Osteocyte (in vitro differentiated cells): ENCODE results near the gene SUSD3. TPM values are rescaled to one million over a fixed set of nuclear protein-coding genes. Genes with fewer than 3 reads are reported as not detected.

Source experiments
- DNase-seq: peaks from one replicate; pipeline ENCODE4 v3.0.0; 2021; ENCODE audit warnings: mixed read lengths; ENCODE audit not compliant: unreplicated experiment; ENCODE audit errors: extremely low spot score
- H3K27ac Mint-ChIP-seq: one replicate; pipeline ENCODE4 v1.8.0; 2021; ENCODE audit warnings: mild to moderate bottlenecking, mixed read lengths; ENCODE audit not compliant: unreplicated experiment
- H3K27me3 Mint-ChIP-seq: one replicate; pipeline ENCODE4 v1.8.0; 2021; ENCODE audit warnings: mixed read lengths; ENCODE audit not compliant: unreplicated experiment
- H3K36me3 Mint-ChIP-seq: one replicate; pipeline ENCODE4 v1.8.0; 2021; ENCODE audit warnings: mixed read lengths; ENCODE audit not compliant: unreplicated experiment
- H3K4me1 Mint-ChIP-seq: one replicate; pipeline ENCODE4 v1.8.0; 2021; ENCODE audit warnings: mixed read lengths; ENCODE audit not compliant: unreplicated experiment
- H3K4me3 Mint-ChIP-seq: one replicate; pipeline ENCODE4 v1.8.0; 2021; ENCODE audit warnings: mild to moderate bottlenecking, moderate library complexity, mixed read lengths; ENCODE audit not compliant: unreplicated experiment
- H3K9me3 Mint-ChIP-seq: one replicate; pipeline ENCODE4 v1.8.0; 2021; ENCODE audit warnings: mixed read lengths; ENCODE audit not compliant: unreplicated experiment
- total RNA-seq: library from RNA; stranded (reverse); gene quantifications from 2 replicates; pipeline ENCODE4 v1.2.1, GENCODE V29; 2021
- TF ChIP-seq, protein P1 (sequence below): fragments of 200-600 bp; sonication (generic); IDR thresholded peaks from 2 replicates; pipeline ENCODE4 v1.5.0; 2021; ENCODE audit warnings: antibody characterized with exemption, mild to moderate bottlenecking, moderate library complexity

Gene SUSD3
- total RNA-seq, 1 donor from 2014 or later = not detected

- TF ChIP-seq, protein P1, sequence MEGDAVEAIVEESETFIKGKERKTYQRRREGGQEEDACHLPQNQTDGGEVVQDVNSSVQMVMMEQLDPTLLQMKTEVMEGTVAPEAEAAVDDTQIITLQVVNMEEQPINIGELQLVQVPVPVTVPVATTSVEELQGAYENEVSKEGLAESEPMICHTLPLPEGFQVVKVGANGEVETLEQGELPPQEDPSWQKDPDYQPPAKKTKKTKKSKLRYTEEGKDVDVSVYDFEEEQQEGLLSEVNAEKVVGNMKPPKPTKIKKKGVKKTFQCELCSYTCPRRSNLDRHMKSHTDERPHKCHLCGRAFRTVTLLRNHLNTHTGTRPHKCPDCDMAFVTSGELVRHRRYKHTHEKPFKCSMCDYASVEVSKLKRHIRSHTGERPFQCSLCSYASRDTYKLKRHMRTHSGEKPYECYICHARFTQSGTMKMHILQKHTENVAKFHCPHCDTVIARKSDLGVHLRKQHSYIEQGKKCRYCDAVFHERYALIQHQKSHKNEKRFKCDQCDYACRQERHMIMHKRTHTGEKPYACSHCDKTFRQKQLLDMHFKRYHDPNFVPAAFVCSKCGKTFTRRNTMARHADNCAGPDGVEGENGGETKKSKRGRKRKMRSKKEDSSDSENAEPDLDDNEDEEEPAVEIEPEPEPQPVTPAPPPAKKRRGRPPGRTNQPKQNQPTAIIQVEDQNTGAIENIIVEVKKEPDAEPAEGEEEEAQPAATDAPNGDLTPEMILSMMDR = no peak
- Mint-ChIP-seq H3K36me3 (no peaks in the 10 kb centered on the region), H3K9me3 (no peaks in the 10 kb centered on the region), H3K4me3 (no peak overlapping the region), H3K27ac (no peak overlapping the region), H3K27me3 (no peaks in the 10 kb centered on the region), H3K4me1 (no peaks in the 10 kb centered on the region)
- no peak for DNase-seq
Measured at GRCh38 chr9:93076792-93077128, 18.3 kb downstream of the SUSD3 start.

- Mint-ChIP-seq H3K4me1 (no peaks in the 10 kb centered on the region), H3K4me3 (no peak overlapping the region), H3K27ac (no peak overlapping the region), H3K9me3 (no peaks in the 10 kb centered on the region), H3K27me3 (no peaks in the 10 kb centered on the region), H3K36me3 (no peaks in the 10 kb centered on the region)
- no peak for DNase-seq
- TF ChIP-seq, protein P1 = no peak
Measured at GRCh38 chr9:93077367-93077766, 18.9 kb downstream of the SUSD3 start.

DNA sequence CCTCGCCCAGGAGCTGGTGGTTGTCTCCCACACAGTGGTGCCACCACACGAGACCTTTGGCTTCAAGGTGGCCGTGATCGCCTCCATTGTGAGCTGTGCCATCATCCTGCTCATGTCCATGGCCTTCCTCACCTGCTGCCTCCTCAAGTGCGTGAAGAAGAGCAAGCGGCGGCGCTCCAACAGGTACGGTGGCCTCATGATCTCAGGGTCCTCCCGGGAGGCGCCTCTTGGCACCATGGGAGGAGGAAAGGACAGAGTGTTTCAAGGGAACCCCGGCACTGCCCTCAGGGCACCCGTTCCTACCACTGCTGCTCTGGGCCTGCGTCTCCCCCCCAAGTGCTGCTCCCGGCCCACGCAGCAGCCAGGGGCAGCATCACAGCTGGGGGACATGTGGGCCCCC, 19.3 kb downstream of the SUSD3 start:
- H3K9me3 Mint-ChIP-seq = no peaks in the 10 kb centered on the region
- no peaks in the 10 kb centered on the region for H3K27me3 Mint-ChIP-seq
- no peak overlapping the region for H3K4me3 Mint-ChIP-seq
- no peak overlapping the region for H3K27ac Mint-ChIP-seq
- no peak for DNase-seq
- H3K4me1 Mint-ChIP-seq = no peaks in the 10 kb centered on the region
- no peaks in the 10 kb centered on the region for H3K36me3 Mint-ChIP-seq
- TF ChIP-seq, protein P1 = no peak

GRCh38 chr9:93079371-93079770, 20.9 kb downstream of the SUSD3 start:
- DNase-seq = no peak
- Mint-ChIP-seq H3K36me3 (no peaks in the 10 kb centered on the region), H3K27me3 (no peaks in the 10 kb centered on the region), H3K9me3 (no peaks in the 10 kb centered on the region), H3K4me3 (no peak overlapping the region), H3K4me1 (no peaks in the 10 kb centered on the region), H3K27ac (no peak overlapping the region)
- TF ChIP-seq, protein P1 = no peak

- Mint-ChIP-seq H3K9me3 (no peaks in the 10 kb centered on the region), H3K27ac (no peak overlapping the region), H3K36me3 (no peaks in the 10 kb centered on the region), H3K4me1 (no peaks in the 10 kb centered on the region), H3K4me3 (no peak overlapping the region), H3K27me3 (no peaks in the 10 kb centered on the region)
- TF ChIP-seq, protein P1 = no peak
- no peak for DNase-seq
Measured at GRCh38 chr9:93080406-93080805, 21.9 kb downstream of the SUSD3 start.
